Activated T-cell treated with anti-CD3 and anti-CD28 coated beads for 48 hours (primary cell): ENCODE results near the gene KANK2.

Source experiments
- DNase-seq: peaks from one replicate; pipeline ENCODE4 v3.0.0-alpha.2; 2020; ENCODE audit warnings: low read depth

KANK2 gene

GRCh38 chr19:11225815-11226214, 28.5 kb upstream of the KANK2 start:
- DNase-seq, result no peak

DNA sequence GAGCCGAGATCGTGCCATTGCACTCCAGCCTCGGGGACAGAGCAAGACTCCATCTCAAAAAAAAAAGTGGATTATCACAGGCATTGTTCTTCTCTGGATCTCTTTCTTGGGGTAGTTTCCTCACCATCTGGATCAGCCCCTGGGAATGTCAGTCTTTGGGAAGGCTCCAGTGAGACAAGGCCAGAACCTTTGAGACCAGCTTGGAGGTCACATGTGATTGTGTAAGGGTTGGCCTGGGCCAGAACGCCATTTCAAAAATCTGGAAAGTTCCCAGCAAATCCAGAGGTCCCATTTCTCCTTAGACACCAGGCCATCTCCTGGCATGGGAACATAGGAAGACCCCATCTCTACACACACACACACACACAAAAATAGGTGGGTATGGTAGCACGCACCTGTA, 27.8 kb upstream of the KANK2 start:
- no peak for DNase-seq

DNA sequence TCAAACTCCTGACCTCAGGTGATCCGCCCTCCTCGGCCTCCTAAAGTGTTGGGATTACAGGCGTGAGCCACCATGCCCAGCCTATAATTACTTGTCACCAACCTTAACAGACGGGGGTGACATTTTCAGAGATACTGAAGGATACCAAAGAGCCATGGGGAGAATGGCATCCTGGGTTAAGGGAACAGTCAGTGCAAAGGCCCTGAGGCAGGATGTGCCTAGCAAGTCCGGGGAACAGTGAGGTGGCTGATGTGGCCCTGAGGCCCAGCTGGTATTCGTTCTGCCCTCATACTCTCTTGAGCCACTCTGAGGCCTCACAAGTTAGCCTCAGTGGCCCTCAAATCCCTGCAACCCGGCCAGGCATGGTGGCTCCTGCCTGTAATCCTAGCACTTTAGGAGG, 27.1 kb upstream of the KANK2 start:
- DNase-seq, result no peak

DNA sequence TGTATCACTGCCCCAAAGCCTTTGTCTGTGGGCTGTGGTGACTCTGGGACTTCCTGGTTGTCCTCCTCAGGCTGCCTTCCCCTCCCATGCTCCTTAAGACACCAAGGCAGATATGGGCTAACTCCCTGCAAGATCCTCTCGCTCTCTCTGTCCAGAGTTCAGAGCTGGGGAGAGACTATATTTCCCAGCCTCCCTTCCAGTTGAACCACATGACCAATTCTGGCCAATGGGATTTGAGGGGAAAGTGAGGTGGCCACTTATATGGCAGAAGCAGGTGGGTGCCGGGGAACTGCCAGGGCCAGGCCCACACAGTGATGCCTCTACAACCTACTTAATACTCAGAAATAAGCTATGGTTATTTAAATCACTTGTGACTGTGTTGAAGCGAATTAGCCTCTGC, 25.9 kb upstream of the KANK2 start:
- no peak for DNase-seq

DNA sequence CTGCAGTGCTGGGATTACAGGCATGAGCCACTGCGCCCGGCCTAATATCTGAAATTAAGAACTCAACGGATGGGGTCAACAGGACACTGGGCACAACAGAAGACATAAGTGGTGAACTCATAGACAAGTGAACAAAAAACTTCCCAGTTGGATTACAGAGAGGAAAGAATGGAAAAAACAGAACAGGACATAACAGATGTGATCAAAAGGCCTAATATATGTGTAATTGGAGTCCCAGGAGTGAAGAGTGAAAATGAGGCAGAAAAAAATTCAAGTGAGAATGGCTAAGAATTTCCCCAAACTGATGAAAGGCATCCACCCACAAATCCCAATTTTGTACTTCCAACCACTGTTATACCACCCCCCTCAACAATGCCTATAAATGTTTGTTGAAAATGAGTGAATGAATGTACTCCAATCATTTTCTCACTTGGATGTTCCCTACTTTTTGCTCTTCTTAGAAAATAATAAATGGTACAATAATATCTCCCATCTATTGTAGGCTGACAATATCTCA, 23.8 kb upstream of the KANK2 start:
- no peak for DNase-seq

DNA sequence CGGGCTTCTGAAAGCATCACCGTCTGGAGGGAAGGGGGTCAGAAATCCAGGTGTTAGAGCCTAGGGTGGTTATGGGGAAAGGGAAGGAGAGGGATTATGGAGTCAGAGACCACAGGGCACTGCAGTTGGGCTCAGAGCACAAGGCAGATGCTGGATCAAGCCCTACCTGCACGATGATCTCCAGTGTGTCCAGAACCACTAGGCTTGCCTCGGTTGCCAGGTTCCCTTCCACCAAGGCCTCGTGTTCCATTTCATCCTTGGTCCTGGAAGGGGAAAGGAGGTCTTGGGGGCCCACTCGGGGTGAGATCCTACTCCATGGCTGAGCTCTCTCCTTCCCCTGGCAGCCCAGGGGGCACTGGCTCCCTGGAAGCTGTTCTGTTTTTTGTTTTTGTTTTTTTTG, 17.0 kb upstream of the KANK2 start:
- DNase-seq, result no peak

GRCh38 chr19:11210656-11210928, 13.2 kb upstream of the KANK2 start:
- DNase-seq, result no peak

- DNase-seq, result no peak
These were observed 12.7 kb upstream of the KANK2 start for GRCh38 chr19:11209839-11210655.

- DNase-seq, result no peak
These were observed 11.5 kb upstream of the KANK2 start for GRCh38 chr19:11208561-11209471.

DNA sequence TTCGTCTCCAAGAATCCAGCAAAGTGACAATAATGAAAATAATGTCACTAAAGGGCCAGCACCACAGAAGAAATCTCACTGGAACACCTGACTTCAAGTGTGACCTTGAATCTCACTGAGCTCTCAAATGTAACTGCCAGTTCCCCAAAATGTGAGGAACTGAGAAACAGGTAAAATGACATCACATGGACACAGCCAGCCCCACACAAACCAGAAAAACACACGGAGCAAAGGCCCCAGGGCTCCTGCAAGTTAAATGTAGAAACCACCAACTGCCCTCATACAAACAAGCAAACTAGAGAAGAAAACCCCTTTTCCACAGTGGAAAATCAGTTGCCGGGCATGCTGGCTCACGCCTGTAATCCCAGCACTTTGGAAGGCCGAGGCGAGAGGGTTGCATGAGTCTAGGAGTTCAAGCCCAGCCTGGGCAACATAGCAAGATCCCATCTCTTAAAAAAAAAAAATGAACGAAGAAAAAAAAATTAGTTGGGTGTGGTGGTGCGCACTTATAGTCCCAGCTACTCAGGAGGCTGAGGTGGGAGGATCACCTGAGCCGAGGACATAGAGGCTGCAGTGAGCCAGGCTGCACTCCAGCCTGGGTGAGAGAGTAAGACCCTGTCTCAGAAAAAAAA, 8.7 kb upstream of the KANK2 start:
- no peak for DNase-seq

GRCh38 chr19:11204943-11205349, 7.6 kb upstream of the KANK2 start:
- no peak for DNase-seq

DNA sequence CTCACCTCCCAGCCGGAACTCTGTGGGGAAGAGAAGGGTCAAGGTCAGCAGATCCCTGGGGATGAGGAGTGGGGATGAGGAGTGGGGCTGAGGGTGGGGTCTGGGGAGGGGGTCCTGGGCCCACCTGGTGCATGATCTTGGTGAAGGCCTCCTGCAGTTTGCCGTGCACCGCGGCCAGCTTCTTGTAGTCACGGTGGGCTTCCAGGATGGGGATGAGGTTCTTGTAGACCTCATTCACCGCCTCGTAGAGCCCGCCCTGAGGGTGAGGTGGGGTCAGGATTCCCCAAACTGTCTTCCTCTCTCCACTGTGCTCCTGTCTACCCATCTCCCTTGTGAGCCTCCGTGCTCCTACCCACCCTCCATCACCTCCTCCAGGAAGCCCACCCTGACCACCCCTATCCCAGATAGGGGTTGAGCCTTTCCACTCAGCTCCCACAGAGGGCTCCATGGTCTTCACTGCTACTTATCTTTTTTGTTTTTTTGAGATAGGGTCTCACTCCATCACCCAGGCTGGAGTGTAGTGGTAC, 6.8 kb upstream of the KANK2 start:
- DNase-seq, result no peak

- DNase-seq, result peak; percentile 26
These were observed 6.1 kb upstream of the KANK2 start for GRCh38 chr19:11203194-11204075.

- DNase-seq, result no peak
These were observed 5.3 kb upstream of the KANK2 start for GRCh38 chr19:11202488-11203193.

GRCh38 chr19:11201791-11202190, 4.4 kb upstream of the KANK2 start:
- DNase-seq, result no peak

DNA sequence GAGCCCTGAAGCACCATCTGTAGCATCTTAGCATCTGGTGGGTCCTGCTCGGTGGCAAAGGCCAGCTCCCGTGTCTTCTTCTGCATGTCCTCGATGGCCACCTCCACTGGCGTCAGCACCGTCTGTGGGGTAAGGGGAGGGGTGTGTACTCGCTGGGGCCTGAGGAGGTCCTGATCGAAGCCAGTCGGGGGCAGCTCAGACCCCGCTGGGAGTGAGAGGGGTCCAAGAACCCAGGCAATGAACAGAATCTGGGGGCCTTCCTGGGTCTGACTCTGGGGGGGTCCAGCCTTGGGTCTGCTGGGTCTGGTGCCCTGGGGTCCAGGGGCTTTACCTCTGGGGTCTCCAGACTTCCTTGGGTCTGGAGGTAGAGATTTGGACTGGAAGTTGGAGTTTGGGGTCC, 3.6 kb upstream of the KANK2 start:
- no peak for DNase-seq

GRCh38 chr19:11200015-11200574, 2.8 kb upstream of the KANK2 start:
- DNase-seq, result no peak

- DNase-seq, result no peak
These were observed 2.2 kb upstream of the KANK2 start for GRCh38 chr19:11199517-11199916.

- DNase-seq, result no peak
These were observed 1.6 kb upstream of the KANK2 start for GRCh38 chr19:11198769-11199424.

GRCh38 chr19:11198175-11198534, 810 bp upstream of the KANK2 start:
- DNase-seq, result no peak
